Thyroid gland (tissue), 4 donors: ENCODE data around the gene ABCC4. TPM values are rescaled to one million over a fixed set of nuclear protein-coding genes. Genes with fewer than 3 reads are reported as not detected.

ENCODE experiments used
- DNase-seq, 2 donors: peaks; one replicate each; pipeline ENCODE4 v3.0.0-alpha.2; 2019
- H3K27ac ChIP-seq, 3 donors: fragments of 200-600 bp; sonication (generic); 1 replicate in 2 of 3; 2 replicates in 1 of 3; pipeline ENCODE4 v1.5.1; 2016 to 2019; ENCODE audit warnings: mild to moderate bottlenecking in 1 of 3, moderate library complexity in 1 of 3
- H3K27me3 ChIP-seq: fragments of 200-600 bp; sonication (generic); one replicate; pipeline ENCODE4 v1.5.1; 2019
- H3K36me3 ChIP-seq, 2 donors: fragments of 200-600 bp; sonication (generic); one replicate each; pipeline ENCODE4 v1.5.1; 2016 to 2019
- H3K4me1 ChIP-seq, 2 donors: fragments of 200-600 bp; sonication (generic); one replicate each; pipeline ENCODE4 v1.5.1; 2017 to 2019
- H3K4me3 ChIP-seq, 3 donors: fragments of 200-600 bp; sonication (generic); replicated peaks in 1 of 3; 1 replicate in 2 of 3; 2 replicates in 1 of 3; pipeline ENCODE4 v1.5.1; 2016; ENCODE audit warnings: mild to moderate bottlenecking in 1 of 3
- H3K9me3 ChIP-seq: fragments of 200-600 bp; sonication (generic); one replicate; pipeline ENCODE4 v1.5.1; 2017
- CTCF ChIP-seq, 6 experiments: fragments of 200-600 bp in 3 of 6; fragments of 450-650 bp in 3 of 6; sonication (generic) in 3 of 6; IDR thresholded peaks; one replicate each; pipeline ENCODE4 v1.5.1; 2016 to 2019; ENCODE audit warnings: antibody characterized with exemption in 6 of 6, mild to moderate bottlenecking in 2 of 6, inconsistent platforms in 1 of 6, moderate library complexity in 1 of 6
- POLR2A ChIP-seq, 2 donors: fragments of 450-650 bp; IDR thresholded peaks; one replicate each; pipeline ENCODE4 v1.6.1; 2017; ENCODE audit warnings: antibody characterized with exemption in 2 of 2, mild to moderate bottlenecking in 2 of 2, moderate library complexity in 1 of 2
- WGBS, 2 donors: methylation state at CpG; one replicate each; pipeline ENCODE4 v1.1.5; 2017; 5-methylcytosine and 5-hydroxymethylcytosine counted together
- intact Hi-C: fragments of 100-400 bp; cut with DNase I; formaldehyde crosslinking; loops from one replicate; pipeline ENCODE4 v1.15.1; 2023
- total RNA-seq, 4 donors: library from RNA; depleted of rRNA; stranded (reverse); fragments of >200 nt; gene quantifications; one replicate each; pipeline ENCODE4 v1.2.3, GENCODE V29; 2016

Gene ABCC4
- total RNA-seq, 4 donors from 2014 or later: 9.1 to 29.6 (median 19.7) TPM

- TF ChIP-seq CTCF (IDR thresholded peaks at IDR 0.05) (no peak), POLR2A (IDR thresholded peaks at IDR 0.05) (no peak)
- Histone ChIP-seq H3K4me1 (no peaks in the 10 kb centered on the region), H3K9me3 (no peaks in the 10 kb centered on the region), H3K27me3 (no peaks in the 10 kb centered on the region), H3K36me3 (no peaks in the 10 kb centered on the region), H3K27ac (no peak overlapping the region), H3K4me3 (no peak overlapping the region)
- 82 to 83% methylated on average over 3 of the region's 3 CpGs for WGBS, 2 donors
- no peak for DNase-seq
- intact Hi-C loops: no loop called here
Observed at GRCh38 chr13:95074820-95075219, 226.4 kb downstream of the ABCC4 start.

GRCh38 chr13:95073747-95074311, 227.4 kb downstream of the ABCC4 start:
- Histone ChIP-seq H3K27me3 (no peaks in the 10 kb centered on the region), H3K4me3 (no peak overlapping the region), H3K9me3 (no peaks in the 10 kb centered on the region), H3K27ac (no peak overlapping the region), H3K36me3 (no peaks in the 10 kb centered on the region), H3K4me1 (no peaks in the 10 kb centered on the region)
- intact Hi-C loops: no loop called here
- no peak for TF ChIP-seq POLR2A (IDR thresholded peaks at IDR 0.05)
- TF ChIP-seq CTCF (IDR thresholded peaks at IDR 0.05): no peak
- DNase-seq: no peak
- 96 to 97% methylated on average over 7 of the region's 7 CpGs for WGBS, 2 donors

GRCh38 chr13:95067303-95067702, 233.9 kb downstream of the ABCC4 start:
- intact Hi-C loops: no loop called here
- TF ChIP-seq POLR2A (IDR thresholded peaks at IDR 0.05): no peak
- Histone ChIP-seq H3K9me3 (no peaks in the 10 kb centered on the region), H3K4me3 (no peak overlapping the region), H3K27ac (no peak overlapping the region), H3K36me3 (peaks cover 0 to 5% of the 10 kb centered on the region in 2 donors), H3K27me3 (no peaks in the 10 kb centered on the region), H3K4me1 (no peaks in the 10 kb centered on the region)
- DNase-seq: no peak
- 80 to 89% methylated on average over 3 of the region's 3 CpGs for WGBS, 2 donors

GRCh38 chr13:95060014-95060519, 241.2 kb downstream of the ABCC4 start:
- TF ChIP-seq POLR2A (IDR thresholded peaks at IDR 0.05) (no peak), CTCF (IDR thresholded peaks at IDR 0.05) (no peak)
- DNase-seq: no peak
- H3K4me3 ChIP-seq: no peak overlapping the region
- H3K4me1 ChIP-seq: no peaks in the 10 kb centered on the region
- H3K27me3 ChIP-seq: no peaks in the 10 kb centered on the region
- H3K9me3 ChIP-seq: no peaks in the 10 kb centered on the region
- WGBS, 2 donors: 80 to 91% methylated on average over 3 of the region's 3 CpGs
- H3K36me3 ChIP-seq: no peaks in the 10 kb centered on the region
- H3K27ac ChIP-seq: no peak overlapping the region
- intact Hi-C loops: no loop called here

GRCh38 chr13:95059306-95059705, 241.9 kb downstream of the ABCC4 start:
- H3K4me1 ChIP-seq: no peaks in the 10 kb centered on the region
- TF ChIP-seq POLR2A (IDR thresholded peaks at IDR 0.05) (no peak), CTCF (IDR thresholded peaks at IDR 0.05) (no peak)
- intact Hi-C loops: no loop called here
- no peak overlapping the region for H3K27ac ChIP-seq
- DNase-seq: no peak
- no peak overlapping the region for H3K4me3 ChIP-seq
- no peaks in the 10 kb centered on the region for H3K27me3 ChIP-seq
- H3K9me3 ChIP-seq: no peaks in the 10 kb centered on the region
- 64 to 71% methylated on average over 8 of the region's 8 CpGs for WGBS, 2 donors
- H3K36me3 ChIP-seq: no peaks in the 10 kb centered on the region
